PC-9 (cell line): ENCODE data around the gene IRF8.

Experiments
- EZH2 ChIP-seq: fragments of 200-600 bp; sonication (generic); IDR thresholded peaks from 2 replicates; pipeline ENCODE4 v1.8.0; 2017; ENCODE audit warnings: antibody characterized with exemption, low read depth
- TF ChIP-seq, protein P1 (sequence below): fragments of 200-600 bp; sonication (generic); conservative IDR thresholded peaks from 2 replicates; pipeline ENCODE4 v1.6.1; 2017; ENCODE audit warnings: mixed run types, antibody characterized with exemption, mild to moderate bottlenecking, moderate library complexity

DNA sequence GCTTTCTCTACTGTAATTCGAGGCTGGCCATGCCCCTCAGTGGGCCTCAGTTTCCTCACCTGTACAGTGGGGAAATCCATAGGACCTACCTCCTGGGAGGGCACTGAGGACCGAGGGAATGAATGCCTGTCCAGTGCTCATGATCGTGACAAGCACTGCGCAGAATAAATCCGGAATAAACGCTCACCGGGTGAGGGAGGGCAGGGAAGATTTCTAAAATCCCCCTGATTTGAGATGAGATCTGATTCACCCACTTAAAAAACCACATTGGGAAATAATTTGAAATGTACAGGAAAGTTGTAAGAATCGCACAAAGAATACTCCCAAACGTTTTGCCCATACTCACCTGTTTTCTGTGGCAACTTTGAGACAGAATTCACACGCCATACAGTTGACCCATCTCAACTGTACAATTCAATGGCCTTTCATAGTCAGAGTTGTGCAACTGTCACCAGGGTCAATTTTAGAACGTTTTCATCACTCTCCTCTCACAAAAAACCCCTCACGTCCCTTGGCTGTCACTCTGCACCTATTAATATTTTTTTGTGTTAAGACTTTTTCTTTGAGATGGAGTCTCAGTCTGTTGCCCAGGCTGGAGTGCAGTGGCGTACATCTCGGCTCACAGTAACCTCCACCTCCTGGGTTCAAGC is 49.8 kb downstream of the IRF8 start:
- TF ChIP-seq, protein P1, sequence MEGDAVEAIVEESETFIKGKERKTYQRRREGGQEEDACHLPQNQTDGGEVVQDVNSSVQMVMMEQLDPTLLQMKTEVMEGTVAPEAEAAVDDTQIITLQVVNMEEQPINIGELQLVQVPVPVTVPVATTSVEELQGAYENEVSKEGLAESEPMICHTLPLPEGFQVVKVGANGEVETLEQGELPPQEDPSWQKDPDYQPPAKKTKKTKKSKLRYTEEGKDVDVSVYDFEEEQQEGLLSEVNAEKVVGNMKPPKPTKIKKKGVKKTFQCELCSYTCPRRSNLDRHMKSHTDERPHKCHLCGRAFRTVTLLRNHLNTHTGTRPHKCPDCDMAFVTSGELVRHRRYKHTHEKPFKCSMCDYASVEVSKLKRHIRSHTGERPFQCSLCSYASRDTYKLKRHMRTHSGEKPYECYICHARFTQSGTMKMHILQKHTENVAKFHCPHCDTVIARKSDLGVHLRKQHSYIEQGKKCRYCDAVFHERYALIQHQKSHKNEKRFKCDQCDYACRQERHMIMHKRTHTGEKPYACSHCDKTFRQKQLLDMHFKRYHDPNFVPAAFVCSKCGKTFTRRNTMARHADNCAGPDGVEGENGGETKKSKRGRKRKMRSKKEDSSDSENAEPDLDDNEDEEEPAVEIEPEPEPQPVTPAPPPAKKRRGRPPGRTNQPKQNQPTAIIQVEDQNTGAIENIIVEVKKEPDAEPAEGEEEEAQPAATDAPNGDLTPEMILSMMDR, result no peak
- TF ChIP-seq EZH2, result no peak
